HG02588 (cell line): ENCODE measurements around the gene SLIT3.
"Not testable (repeated sequence)": the region's sequence is repeated elsewhere in the genome, so short reads cannot be mapped to it uniquely, and the experiment has no call there.

Experiments used
- ATAC-seq: cut with Tn5 transposase; IDR thresholded peaks from one replicate; pipeline ENCODE4 v1.9.1; 2021; ENCODE audit warnings: mild to moderate bottlenecking, moderate library complexity; ENCODE audit not compliant: unreplicated experiment

The SLIT3 gene

GRCh38 chr5:169116961-169117461 lies 183.9 kb downstream of the SLIT3 start:
- no peak for ATAC-seq

DNA sequence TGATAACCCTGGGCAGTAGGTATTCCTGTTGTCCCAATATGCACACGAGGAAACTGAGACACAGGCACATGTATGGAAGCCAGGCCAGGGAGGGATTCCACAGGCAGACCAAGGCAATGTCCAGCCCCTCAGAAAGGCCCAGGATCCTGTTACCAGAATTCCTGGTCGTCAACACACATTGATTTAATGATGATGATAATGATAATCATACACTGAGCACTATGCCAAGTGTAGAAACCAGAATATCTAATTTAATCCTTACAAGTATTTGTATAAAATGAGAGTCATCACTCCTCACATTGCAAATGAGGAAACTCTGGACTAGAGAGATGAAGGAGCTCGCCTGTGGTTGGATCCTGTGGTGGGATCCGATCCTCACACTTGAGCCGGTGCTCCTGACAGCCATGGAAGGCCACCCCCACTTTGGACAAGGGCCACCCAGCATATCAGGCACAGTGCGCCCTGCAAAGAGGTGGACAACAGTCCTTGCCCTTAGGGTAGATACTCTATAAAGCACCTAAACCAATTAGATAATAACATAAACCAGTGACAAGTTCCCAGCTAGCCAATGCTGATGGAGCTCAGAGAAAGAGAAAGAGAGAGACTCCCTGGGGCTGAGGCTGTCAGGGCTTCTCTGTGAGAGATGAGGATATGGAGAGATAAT lies 185.3 kb downstream of the SLIT3 start:
- no peak for ATAC-seq

DNA sequence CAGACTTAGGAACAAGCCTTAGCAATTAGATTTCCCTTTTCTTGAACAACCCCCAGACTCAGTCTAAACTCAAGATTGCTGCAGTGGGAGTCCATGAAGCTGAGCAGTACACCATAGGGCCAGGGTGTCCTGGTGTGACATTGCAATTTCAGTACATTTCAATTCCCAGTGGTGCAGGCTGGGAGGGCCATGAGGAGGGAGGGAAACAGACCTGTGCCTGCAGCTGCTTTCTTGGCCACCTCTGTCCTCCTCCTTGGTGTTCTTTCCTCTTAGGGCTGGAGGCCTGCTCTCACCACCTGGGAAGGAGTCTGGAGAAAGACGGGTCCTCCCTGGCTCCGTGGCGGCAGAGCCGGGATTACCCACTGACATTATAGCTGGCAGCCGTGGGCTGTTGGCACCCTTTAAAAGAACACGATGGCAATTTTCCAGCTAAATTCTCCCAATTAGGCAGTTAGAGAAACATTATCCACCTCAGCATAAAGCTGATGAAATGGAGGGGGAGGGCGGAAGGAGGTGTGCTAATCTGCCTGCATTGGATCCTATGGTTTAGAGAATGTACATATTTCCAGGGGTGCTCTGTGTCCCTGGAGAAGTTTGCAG lies 186.4 kb downstream of the SLIT3 start:
- ATAC-seq: no peak

DNA sequence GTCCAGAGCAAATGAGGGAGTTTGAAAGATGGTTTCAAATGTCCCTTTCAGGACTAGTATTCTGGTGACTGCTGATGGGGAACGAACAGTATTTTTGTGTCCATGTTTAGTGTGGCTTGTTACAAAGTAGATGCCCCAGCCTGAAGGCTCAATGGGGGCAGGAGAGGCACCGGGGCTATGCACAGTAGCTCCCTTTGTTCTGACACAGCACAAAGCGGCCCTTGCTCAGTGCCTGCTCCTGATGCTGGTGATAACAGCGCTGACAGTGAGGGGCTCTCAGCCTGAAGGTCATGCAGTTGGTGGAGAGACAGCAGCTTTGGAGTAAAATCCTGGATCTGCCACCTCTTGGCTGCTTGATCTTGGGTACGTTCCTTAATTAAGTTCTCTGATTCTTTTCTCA lies 188.9 kb downstream of the SLIT3 start:
- ATAC-seq: no peak

DNA sequence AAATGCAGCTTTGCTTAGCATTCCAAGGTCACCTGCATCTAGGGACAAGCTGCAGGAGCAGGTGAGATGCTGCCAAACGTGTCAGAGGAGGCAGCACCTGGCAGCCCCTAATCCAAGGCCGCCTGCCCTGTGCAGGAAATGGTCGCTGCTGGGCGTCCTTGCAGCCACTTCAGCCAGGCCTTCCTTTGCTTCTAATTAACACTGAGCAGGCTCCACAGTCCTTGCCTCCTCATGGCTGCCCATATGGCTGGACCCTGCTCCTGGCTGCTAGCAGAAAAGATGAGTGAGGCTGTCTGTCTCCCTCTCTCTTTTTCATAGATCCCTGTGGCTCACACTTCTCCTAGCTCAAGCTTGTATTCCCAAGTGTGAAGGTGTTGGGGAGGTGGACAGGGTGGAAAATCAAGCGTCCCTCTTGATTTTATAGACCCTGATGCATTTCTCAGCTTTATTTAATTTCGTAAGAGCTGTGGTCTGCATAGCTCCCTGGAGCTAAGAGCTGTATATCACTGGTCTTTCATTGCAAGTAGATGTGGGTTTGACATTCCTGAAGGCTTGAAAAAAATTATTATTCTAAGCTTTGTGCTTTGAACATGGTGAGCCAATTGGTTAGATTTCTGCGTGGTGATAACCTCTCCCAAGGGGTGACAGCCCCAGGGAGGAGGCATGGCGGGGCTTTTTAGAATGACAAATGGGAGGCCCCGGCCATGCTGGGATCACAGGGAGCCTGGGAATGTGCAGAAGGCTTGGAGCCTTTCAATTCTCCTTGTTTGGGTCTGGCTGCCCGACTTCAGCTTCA lies 193.8 kb downstream of the SLIT3 start:
- ATAC-seq: no peak

- ATAC-seq: not testable (repeated sequence)
These were observed 195.4 kb downstream of the SLIT3 start for GRCh38 chr5:169105582-169105981.

GRCh38 chr5:169104937-169105494 lies 195.9 kb downstream of the SLIT3 start:
- ATAC-seq: no peak

DNA sequence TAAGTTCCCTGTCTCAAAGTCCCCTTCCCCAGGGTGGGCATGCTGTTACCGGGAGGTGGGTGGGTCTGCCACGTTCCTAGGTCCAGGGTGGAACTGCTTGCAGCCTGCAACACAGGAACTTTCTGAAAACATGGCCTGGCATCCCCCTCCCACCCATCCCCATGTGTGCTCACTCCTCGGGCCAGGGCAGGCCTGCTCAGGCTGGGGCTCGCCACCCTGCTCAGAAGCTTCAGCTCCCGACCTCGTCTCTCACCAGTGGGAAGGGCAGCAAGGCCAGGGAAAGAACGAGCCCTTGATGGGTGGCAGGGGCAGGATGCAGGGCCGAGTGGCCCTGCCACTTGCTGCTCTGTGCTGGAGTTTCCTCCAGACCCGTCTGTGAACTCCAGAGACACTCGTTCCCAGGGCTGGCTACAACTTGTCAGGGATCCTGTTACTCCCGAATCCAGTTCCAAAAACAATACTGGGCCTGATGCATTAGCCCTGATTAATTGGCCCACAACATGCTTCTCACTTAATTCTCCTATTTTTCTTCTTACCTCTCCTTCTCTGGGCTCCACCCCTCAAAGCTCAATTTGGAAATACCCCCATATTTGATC lies 197.3 kb downstream of the SLIT3 start:
- no peak for ATAC-seq

DNA sequence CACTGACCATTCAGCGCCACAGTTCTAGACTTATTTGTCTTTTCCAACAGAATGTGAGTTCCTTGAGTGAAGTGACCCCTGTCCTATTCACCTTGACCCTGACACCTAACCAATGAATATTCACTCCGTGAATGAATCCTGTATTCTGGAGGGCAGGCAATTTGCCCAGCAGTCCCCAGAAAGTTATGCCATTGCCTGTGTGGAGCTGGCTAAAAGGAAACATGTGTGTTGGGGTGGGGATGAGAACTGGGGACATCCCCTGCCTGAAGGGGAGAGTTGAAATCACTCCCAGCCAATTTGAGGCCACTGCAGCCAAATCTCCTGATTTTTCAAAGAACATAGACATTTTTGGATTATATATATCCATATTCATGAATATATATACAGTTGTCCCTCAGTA lies 199.0 kb downstream of the SLIT3 start:
- no peak for ATAC-seq

DNA sequence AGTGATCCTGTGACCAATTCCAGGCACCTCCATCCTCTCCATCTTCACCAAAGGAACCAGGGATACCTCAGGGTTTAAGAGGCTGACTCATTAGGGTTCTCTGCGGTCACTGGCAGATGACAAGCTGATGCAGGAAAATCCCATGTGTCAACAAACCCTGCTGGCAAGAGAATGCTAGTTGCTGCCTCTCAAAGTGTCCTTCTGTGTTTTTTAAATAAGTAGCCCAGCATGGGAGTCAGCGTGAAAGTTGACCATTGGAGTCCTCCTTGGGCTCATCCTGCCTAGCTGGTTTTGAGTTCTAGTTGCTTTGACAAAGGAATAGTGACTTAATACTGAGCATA lies 200.2 kb downstream of the SLIT3 start:
- ATAC-seq: no peak

DNA sequence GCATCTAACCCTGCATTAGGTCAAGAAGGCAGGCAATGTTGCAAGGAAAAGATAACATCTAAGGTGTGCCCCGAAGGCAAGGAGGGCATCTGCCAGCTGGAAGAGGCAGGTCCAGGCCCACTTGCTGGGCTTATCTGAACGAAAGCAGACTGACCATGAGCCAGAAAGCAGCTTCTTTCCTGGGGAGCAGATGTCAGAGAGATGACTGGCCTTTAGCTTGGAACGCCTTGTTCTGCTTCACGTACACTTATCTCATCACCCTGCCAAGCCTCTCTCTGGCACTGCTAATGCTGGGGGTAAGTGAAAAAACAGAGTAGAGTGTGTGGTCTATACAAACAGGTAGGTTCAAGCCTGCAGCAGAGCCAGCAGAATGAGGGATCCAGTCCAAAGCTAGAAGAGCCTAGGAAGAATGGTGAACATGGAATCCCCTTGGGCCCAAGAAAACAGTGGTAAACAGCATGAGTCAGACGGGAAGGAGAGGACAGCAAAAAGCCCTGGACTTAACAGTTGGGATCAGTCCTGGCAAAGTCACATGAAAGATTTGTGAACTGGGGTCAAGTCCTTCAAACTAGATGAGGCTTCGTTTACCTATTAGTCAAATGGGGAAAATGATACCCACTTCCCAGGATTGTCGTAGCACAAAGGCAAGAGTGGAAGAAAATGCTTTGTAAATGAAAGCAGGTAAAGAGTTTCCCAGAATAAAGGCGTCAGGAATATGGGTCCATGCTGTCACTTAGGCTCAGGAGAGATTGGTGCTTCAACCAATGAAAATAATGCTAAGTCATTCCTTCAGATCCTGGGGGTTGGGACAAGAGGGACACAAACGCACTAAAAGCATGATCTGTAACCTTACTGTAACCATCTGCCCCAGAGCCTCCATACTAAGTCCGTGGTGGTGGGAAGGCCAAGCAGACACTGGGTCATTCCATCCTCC lies 200.9 kb downstream of the SLIT3 start:
- no peak for ATAC-seq

DNA sequence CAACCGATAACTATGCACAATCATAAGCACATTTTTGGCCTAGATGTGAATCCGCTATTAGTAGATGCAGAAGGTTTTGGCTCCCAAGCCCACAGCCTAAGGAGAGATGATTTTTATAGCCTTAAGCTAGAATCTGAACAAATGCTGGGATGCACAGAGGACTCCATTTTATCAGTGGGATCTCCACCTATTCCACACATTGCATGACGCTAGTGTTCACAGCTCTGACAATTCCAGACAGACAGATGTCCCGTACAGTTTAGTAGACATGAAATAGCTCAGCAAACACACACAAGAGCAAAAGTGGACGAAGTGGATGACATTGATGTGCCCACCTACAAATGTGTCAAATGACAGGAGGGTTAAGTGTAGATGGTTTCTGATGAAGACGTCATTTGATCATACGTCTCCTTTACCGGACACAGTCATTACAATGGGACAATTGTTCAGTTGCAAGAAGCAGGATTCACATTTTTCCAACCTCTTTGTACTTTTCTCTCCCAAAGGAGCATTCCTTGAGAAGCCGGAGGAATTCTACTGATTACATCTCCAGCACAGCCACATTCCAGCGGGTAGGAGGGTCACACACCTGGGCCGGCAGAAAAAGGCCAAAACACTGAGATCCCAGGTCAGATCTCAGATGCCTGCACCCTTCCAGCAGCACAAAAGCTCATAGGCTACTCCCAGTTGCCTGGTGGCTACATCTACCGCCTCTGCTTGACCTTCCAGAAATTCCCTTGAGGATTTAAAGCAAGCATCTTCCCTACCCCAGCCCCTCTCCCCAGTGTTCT lies 202.4 kb downstream of the SLIT3 start:
- ATAC-seq: no peak

DNA sequence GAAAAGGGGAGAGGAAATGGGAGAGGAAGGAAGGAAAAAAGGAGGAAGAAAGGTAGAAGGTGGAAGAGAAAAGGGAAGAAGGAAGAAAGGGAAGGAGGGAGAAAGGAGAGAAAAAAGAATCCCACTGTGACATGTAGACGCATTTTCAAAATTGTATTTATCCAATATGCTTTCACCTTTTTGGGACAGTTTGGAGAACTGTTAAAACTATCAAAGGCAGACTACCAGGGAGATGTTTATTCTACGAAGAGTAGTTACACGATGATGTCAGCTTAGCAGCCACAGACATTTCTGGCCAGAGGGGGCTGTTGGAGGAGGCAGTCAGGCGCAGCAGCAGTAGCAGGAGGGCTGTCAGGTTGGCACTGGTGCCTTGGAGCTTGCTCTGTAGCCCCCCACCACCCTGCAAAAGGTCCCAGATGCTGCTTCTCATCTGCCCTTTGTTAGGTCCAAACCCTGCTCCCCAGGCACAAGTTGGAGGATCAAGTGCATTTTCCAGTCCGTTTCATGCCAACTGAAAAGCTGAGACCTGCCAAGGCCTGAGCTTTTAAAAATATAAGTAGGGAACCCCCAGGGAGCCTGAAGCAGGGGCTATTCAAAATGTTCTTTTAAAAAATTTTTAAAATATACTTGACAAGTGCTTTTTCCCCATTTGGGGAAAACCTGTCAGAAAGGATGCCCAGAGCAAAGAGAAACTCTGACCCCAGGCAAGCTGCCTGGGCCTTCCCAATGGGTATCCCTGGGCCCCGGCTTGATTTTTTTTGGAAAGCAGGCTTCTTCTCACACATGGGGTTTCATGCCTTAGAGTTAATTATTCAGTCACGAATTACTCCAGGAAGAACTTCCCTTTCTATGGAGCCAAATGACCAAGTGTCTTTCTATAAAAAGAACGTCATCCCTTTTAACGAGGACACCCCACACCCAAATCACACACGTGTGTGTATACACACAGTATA lies 203.3 kb downstream of the SLIT3 start:
- ATAC-seq: no peak

- no peak for ATAC-seq
These were observed 205.0 kb downstream of the SLIT3 start for GRCh38 chr5:169095976-169096375.

DNA sequence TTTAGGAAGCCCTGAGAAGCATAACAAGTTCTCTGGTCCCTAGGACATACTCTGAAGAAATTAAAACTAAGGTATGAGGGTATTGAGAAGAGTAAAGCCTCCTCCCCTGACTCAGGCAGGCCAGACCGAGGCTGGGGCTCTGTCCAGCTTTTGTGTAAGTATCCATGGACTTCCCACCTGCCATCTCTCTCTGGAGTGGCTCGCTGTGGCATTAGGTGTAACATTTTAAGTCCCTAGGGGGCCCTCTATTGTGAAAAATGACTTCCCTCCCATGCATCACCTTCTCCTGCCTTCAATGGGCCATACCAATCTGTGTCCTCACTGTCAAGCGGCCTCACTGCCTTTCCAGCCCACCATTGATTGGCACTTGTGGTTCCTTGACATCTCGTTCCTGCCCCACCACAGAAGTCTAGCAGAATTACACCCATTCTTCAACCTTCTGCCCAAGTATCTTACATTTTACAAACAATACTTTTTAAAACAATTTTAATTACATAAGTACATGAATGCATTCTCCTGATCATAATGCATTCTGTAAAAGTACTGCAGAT lies 205.5 kb downstream of the SLIT3 start:
- ATAC-seq: no peak

DNA sequence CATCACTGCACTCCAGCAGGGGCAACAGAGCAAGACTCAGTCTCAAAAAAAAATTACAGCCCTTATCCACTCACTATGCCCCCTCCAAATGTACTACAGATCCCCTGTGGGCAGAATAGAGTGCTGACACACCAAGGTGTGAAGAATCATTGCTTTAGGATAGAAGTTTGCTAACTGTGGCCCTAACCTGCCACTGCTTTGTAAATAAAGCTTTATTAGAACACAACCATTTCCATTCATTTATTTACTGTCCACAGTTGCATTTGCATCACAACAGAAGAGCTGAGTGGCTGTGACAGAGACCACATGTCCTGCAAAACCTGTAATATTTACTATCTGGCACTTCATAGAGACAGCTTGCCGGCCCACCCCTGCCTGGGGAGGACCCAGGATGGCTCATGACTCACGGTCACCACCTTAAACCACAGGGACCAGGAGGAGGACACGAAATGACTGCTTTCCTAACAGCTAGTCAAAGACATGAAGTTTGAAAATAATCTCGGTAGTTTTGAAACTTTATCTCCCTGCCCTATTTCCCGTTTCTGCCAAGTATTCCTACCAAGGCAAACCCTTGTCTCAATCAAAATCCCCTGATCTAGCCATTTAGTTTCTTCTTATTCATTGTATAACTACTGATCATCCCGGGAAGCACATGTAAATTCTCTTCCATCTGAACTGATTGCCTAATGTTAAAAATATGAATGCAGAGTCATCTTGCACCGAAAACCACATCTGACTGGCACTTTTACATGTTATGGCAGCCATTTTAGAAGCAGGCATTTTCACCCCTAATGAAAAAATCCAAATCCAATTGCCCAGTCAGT lies 206.1 kb downstream of the SLIT3 start:
- ATAC-seq: no peak

- no peak for ATAC-seq
These were observed 209.5 kb downstream of the SLIT3 start for GRCh38 chr5:169091396-169091980.
